Osteoblast (primary cell): ENCODE measurements around the gene SND1. TPM values are rescaled to one million over a fixed set of nuclear protein-coding genes. Genes with fewer than 3 reads are reported as not detected.

ENCODE experiments used
- DNase-seq: peaks from one replicate; pipeline ENCODE4 v3.0.0; 2011; ENCODE audit warnings: low spot score, mixed read lengths; ENCODE audit not compliant: insufficient read length; ENCODE audit errors: missing footprints
- H2AFZ ChIP-seq: 2 replicates; pipeline ENCODE4 v1.6.0; 2011; ENCODE audit warnings: mild to moderate bottlenecking, low read length
- H3K27ac ChIP-seq: 2 replicates; pipeline ENCODE4 v1.5.1; 2011; ENCODE audit warnings: mild to moderate bottlenecking, low read depth, low read length, moderate library complexity
- H3K27me3 ChIP-seq: 2 replicates; pipeline ENCODE4 v1.6.0; 2012; ENCODE audit warnings: mild to moderate bottlenecking, control low read depth, inconsistent platforms, low read length, moderate library complexity; ENCODE audit not compliant: insufficient read depth
- H3K36me3 ChIP-seq: 2 replicates; pipeline ENCODE4 v1.5.1; 2011; ENCODE audit warnings: mild to moderate bottlenecking, low read length, control low read depth, moderate library complexity; ENCODE audit not compliant: insufficient read depth
- H3K4me1 ChIP-seq: 2 replicates; pipeline ENCODE4 v1.5.1; 2011; ENCODE audit warnings: mild to moderate bottlenecking, low read length, control low read depth, moderate library complexity; ENCODE audit not compliant: insufficient read depth
- H3K4me2 ChIP-seq: 2 replicates; pipeline ENCODE4 v1.6.0; 2011; ENCODE audit warnings: mild to moderate bottlenecking, low read length; ENCODE audit not compliant: insufficient read depth
- H3K4me3 ChIP-seq: fragments of 200-600 bp; sonication (generic); 3 replicates; pipeline ENCODE4 v1.5.1; 2012; ENCODE audit warnings: mild to moderate bottlenecking, low read length, inconsistent platforms; ENCODE audit not compliant: insufficient read depth
- H3K79me2 ChIP-seq: 2 replicates; pipeline ENCODE4 v1.6.0; 2012; ENCODE audit warnings: mild to moderate bottlenecking, low read length, control low read depth, inconsistent platforms; ENCODE audit not compliant: insufficient read depth
- H3K9me3 ChIP-seq: 2 replicates; pipeline ENCODE4 v1.5.1; 2011; ENCODE audit warnings: low read depth, low read length, control low read depth
- H4K20me1 ChIP-seq: 2 replicates; pipeline ENCODE4 v1.6.0; 2012; ENCODE audit warnings: mild to moderate bottlenecking, low read length, control low read depth; ENCODE audit not compliant: insufficient read depth
- CTCF ChIP-seq: IDR thresholded peaks from 2 replicates; pipeline ENCODE4 v1.5.1; 2011; ENCODE audit warnings: mild to moderate bottlenecking, low read depth, low read length, moderate library complexity; ENCODE audit errors: extremely low read depth
- total RNA-seq: library from RNA; depleted of rRNA; stranded (reverse); fragments of >200 nt; gene quantifications from 2 replicates; pipeline ENCODE4 v1.2.3, GENCODE V29; 2012

Gene SND1
- total RNA-seq, 1 donor = 257 TPM

- H3K36me3 ChIP-seq = peaks cover 76% of the 10 kb centered on the region
Observed at GRCh38 chr7:127706766-127707165, 54.8 kb downstream of the SND1 start.

GRCh38 chr7:127708201-127708600, 56.2 kb downstream of the SND1 start:
- H3K36me3 ChIP-seq = peaks cover 64% of the 10 kb centered on the region
- TF ChIP-seq CTCF = no peak
- H3K27ac ChIP-seq = peak overlapping the region; percentile 18
- peaks cover 30% of the 10 kb centered on the region for H3K79me2 ChIP-seq
- no peak overlapping the region for H2AFZ ChIP-seq
- no peak overlapping the region for H3K4me2 ChIP-seq
- H3K4me3 ChIP-seq = no peak overlapping the region
- peaks cover 3% of the 10 kb centered on the region for H3K9me3 ChIP-seq
- H3K4me1 ChIP-seq = peaks cover 18% of the 10 kb centered on the region
- H4K20me1 ChIP-seq = peaks cover 15% of the 10 kb centered on the region
- H3K27me3 ChIP-seq = no peaks in the 10 kb centered on the region
- DNase-seq = no peak

More at GRCh38 chr7:127706766-127707165, 54.8 kb downstream of the SND1 start:
- Histone ChIP-seq H3K4me2 (no peak overlapping the region), H3K27ac (no peak overlapping the region), H2AFZ (no peak overlapping the region), H3K4me1 (peaks cover 18% of the 10 kb centered on the region), H4K20me1 (peaks cover 15% of the 10 kb centered on the region), H3K4me3 (no peak overlapping the region), H3K9me3 (peaks cover 3% of the 10 kb centered on the region), H3K79me2 (peaks cover 24% of the 10 kb centered on the region), H3K27me3 (no peaks in the 10 kb centered on the region)
- DNase-seq = no peak
- no peak for TF ChIP-seq CTCF

GRCh38 chr7:127708788-127709187, 56.8 kb downstream of the SND1 start:
- peak; percentile 82 for TF ChIP-seq CTCF
- H4K20me1 ChIP-seq = peaks cover 17% of the 10 kb centered on the region
- H3K27me3 ChIP-seq = no peaks in the 10 kb centered on the region
- peak; percentile 27 for DNase-seq
- no peak overlapping the region for H2AFZ ChIP-seq
- no peak overlapping the region for H3K27ac ChIP-seq
- peaks cover 3% of the 10 kb centered on the region for H3K9me3 ChIP-seq
- H3K36me3 ChIP-seq = peaks cover 62% of the 10 kb centered on the region
- no peak overlapping the region for H3K4me3 ChIP-seq
- H3K4me2 ChIP-seq = no peak overlapping the region
- peaks cover 18% of the 10 kb centered on the region for H3K4me1 ChIP-seq
- H3K79me2 ChIP-seq = peaks cover 35% of the 10 kb centered on the region

- Histone ChIP-seq H3K4me2 (no peak overlapping the region), H3K27ac (no peak overlapping the region), H3K9me3 (peaks cover 3% of the 10 kb centered on the region), H4K20me1 (peaks cover 20% of the 10 kb centered on the region), H3K36me3 (peaks cover 47% of the 10 kb centered on the region), H3K79me2 (peaks cover 52% of the 10 kb centered on the region), H3K27me3 (no peaks in the 10 kb centered on the region), H2AFZ (no peak overlapping the region), H3K4me1 (peaks cover 18% of the 10 kb centered on the region), H3K4me3 (no peak overlapping the region)
- no peak for TF ChIP-seq CTCF
- no peak for DNase-seq
Observed at GRCh38 chr7:127710635-127711034, 58.6 kb downstream of the SND1 start.
